ENCODE data around the gene PERCC1.

The PERCC1 gene

DNA sequence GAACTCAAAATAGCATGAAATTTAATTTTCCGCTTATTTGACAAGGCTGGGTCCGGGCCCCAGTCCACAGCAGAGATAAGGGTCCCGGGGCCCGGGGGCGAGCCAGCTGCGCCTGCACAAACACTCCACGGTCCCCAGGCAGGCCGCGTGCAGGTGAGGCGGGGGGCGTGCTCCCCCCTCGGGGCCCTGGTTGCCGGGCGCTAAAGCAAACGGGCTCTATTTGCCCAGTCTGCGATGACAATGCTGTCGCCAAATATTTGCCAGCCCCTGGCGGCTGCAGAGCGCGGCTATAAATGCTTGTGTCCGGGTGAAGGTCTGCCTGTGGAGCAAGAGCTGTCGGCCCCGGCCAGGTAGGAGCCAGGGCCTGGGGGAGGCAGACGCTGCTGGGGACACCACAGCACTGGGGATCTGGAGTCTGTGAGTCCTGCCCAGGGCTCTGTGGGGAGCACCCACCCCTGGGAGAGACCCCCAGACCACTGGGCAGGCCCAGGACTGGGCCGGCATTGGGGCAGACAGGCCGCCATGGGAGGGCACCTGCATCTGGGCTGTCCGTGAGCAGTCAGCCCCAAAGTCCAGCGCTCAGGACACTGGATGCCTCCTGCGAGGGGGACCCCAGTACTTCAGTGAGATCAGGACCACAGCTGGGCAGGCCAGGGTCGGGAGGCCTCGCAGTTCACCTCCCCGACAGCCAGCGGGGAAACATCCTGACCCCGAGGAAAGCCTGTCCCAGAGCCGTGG, at the start of gene PERCC1:
PERCC1 (plus strand) TSS at position 320 of the 738 bp plus-strand sequence. CDS start 1,516 bp downstream, outside the sequence.
- DNase-seq = peak; percentile 81 to 93

DNA sequence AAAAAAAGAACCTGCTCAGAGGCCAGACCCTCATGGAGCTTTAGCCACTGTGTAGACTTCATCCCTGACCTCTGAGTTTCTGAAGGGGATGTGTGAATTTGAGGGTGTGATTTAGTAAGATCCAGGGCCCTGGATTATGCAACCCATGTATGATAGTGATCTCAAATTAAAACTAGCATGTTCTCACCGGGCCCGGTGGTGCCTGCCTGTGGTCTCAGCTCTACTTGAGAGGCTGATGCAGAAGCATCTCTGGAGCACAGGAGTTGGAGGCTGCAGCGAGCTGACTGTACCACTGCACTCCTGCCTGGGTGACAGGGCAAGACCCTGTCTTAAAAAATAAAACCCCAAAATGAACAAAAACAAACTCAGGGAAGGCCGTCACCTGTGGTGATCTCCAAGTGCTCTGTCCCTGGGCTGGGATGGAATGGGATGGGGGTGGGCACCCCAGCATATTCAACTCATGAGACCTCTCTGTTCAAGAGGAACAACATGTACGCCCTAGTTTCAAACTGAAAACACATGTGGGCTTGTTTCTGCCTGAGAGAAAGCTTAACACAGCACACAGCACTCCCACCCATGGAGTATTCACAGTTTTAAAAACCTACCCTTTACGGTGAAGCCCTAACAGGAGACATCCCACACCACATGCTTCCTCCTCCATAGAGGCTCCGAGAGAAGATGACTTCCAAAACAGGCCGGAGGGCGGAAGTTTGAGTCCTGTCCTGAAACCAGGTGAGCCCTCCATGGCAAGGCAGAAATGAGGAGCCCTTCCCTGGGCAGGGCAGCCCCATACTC, 49.1 kb upstream of the PERCC1 start:
- no peak for DNase-seq

GRCh38 chr16:1383556-1383955, 47.3 kb upstream of the PERCC1 start:
- no peak for DNase-seq

DNA sequence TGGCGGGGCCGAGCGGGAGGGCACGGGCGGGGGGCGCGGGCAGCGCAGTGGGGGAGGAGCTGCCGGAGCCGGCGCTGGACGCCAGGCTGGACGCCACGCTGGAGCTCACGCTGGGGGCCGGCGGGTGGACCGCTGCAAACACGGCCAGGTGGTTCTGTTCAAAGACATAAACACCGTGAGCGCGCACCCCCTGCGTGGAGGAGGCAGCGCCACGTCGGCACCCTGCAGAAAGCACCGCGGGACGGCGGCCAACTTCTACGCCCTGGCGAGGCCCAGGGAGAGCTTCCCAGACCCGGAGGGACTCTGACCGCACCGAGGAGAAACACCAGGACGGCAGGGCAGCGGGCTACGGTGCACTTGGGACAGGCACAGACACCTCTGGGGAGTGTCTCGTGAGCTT, 45.6 kb upstream of the PERCC1 start:
- DNase-seq = peak in 1 of 2 experiments; percentile 25

- no peak for DNase-seq
Observed at GRCh38 chr16:1387331-1387730, 43.5 kb upstream of the PERCC1 start.

- DNase-seq = no peak
Observed at GRCh38 chr16:1389762-1390161, 41.1 kb upstream of the PERCC1 start.

DNA sequence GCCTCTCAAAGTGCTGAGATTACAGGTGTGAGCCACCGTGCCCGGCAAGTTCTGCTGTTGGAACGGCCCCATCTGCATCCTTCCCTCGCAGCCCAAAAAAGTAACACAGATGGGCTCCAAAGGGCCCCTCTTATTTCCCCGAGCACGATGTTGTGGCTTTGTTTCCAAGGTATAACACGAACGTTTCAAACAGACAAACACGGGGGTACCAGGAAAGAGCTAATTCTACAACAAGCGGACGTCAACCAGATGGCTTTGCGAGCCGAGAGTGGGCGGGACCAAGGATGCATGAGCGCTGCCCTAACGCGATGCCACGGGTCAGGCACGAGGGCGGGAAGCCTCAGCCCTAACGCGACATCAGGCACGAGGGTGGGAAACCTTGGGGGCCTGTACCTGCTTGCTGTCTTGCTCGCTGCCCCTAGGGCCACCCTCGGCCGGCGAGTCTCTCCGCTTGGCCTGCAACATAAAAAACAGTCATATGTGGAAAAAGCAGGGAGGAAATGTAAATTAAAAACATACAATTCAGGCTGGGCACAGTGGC, 40.6 kb upstream of the PERCC1 start:
- DNase-seq = no peak

GRCh38 chr16:1392826-1393225, 38.1 kb upstream of the PERCC1 start:
- no peak for DNase-seq

DNA sequence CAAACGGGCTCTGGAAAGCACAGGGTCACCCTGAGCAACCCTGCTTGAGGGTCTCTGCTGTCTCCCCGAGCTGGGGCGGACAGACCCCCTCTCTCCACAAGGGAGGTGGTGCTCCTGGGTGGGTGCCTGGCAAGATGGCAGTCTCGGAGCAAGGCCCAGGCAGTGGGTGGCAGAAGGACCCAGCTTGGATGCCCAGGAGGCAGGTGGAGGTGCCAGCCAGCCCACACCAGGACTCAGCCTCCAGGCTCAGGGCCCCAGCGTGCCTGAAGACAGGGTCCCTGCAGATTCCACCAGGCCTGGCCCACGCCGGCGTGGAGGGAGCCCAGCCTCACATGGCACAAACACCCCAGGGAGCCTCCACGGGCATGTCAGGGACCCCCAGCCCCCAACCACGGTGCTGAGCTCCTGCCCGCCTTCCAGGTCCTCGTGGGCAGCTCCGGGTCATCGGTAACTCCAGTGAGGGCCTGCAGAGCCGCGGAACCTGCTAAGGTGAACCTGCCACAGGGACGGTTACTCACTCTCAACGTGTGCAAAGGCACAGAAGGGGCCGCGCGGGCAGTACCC, 37.2 kb upstream of the PERCC1 start:
- no peak for DNase-seq

- DNase-seq = no peak
Observed at GRCh38 chr16:1394367-1394951, 36.4 kb upstream of the PERCC1 start.

DNA sequence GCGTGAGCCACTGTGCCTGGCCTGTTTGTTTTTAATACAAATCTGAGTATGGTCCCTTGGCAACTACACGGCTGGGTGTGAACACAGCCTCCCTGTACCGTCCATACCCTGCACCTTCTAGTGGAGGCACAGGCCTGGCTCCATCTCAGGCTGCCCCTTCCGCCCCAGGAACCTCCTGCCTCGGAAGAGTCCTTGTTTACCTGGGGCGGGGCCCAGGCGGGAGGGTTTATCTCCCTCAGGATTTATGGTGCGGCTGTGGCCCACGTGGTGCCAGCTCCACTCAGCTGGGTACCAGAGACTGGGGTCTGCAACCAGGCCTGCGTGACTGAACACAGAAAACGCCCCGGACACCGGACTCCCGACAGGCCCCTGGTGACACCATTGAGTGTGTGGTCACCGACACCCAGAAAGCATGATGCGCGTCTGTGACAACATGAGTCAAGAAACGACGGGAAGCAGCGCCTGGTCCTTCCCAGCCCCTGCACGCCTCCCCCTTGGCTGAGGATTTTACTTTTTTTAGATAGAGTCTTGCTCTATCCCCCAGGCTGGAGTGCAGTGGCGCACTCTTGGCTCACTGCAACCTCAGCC, 35.3 kb upstream of the PERCC1 start:
- no peak for DNase-seq

- no peak for DNase-seq
Observed at GRCh38 chr16:1397779-1398178, 33.1 kb upstream of the PERCC1 start.

GRCh38 chr16:1398351-1398750, 32.5 kb upstream of the PERCC1 start:
- DNase-seq = no peak

DNA sequence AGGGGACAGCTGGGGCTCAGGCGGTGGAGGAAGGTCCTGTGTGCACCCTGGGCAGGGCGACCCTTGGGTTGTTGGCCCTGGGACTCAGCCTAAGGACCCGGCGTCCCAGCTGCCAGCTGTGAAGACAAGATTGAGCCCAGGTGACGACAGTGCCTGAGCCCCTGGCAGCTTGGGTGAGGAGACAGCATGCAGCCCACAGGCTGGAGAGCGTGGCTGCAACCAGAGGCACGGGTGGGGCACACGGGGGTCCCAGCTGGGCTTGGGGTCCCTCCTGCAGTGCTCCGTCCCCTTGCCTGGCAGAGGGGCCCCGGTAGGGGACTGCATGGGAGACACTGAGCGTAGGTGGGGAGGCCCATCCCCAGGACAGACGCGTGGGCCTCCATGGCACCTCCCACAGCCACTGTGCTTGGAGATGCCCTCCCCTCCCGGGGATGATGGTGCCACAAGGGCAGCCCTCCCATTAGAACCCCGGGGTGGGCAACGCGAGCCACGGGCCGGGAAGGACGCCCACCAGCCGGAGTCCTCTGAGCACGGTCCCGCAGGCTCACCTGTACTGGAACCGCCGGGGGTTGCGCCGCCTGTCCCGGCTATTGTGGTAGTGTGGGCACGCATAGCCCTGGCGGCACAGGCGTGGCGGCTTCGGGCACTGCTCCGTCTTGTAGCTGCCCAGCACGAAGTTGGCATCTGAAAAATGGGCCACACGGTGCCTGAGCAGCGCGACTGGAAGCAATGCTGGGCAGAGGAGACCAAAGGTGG, 31.9 kb upstream of the PERCC1 start:
- no peak for DNase-seq

DNA sequence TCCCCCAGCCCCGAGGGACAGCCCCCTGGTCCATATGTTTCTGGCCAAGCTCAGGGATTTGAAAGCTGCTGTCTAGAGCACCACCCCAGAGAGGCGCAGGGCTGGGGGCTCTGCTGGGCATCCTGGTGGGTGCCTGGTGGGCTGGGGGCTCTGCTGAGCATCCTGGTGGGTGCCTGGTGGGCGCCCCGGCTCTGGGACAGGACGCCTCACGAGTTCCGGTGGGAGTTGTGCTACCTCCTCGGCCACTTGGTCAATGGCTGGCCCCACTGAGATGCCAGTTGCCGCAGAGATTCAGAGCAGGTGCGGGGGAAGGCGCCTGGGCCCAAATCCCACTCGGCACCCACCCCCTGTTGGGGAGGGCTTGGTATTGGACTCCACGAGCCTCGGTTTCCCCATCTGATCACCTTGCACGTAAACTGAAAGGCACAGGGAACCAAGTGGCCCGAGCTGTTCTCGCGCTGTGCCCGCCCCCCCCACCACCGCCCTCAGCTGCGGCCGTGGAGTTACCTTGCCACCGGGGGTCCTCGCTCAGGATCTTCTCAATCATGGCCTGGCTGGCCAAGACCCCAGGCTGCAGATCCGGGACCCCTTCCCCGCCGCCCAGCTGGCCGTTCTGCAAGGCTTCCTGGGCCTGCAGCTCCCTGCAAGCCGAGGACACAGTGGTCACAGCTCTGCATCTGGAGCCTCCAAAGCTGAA, 29.7 kb upstream of the PERCC1 start:
- no peak for DNase-seq

GRCh38 chr16:1401758-1402154, 29.1 kb upstream of the PERCC1 start:
- no peak for DNase-seq

DNA sequence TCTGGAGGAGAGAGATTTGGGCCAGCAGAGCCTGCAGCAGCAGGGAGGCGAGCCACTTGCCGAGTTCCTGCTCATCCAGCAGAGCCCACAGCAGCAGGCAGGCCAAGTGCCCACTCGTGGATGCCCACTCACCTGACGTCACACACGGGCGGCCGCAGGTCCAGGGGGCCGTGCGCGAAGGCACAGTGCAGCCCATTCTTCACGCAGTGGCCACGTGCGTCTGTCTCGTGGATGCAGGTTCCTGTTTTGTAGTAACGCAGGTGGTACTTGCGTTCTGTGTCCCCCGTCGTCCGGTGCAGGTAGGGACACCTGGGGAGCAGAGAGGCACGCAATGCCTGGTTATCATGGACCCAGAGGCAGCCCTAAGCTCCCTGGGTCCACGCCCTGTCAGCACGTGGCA, 27.8 kb upstream of the PERCC1 start:
- no peak for DNase-seq

DNA sequence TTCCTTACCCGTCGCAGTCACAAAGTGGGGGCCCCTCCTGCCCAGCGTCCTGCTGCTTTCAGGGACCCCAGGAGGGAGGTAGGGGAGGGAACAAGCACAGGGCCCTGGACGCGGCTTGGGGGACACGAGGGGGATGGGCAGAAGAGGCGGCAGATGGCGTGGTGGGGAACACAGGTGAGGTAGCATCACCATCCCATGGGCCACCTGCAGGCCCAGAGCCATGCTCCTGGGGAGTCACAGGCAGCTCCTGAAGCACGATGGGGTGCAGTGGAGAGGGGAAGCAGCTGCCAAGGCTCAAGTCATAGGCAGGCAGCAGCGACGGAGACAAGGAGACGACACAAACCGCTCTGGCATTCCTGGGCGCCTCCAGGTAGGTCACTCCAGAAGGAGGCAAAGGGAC, 27.1 kb upstream of the PERCC1 start:
- no peak for DNase-seq

- DNase-seq = no peak
Observed at GRCh38 chr16:1407753-1408152, 23.1 kb upstream of the PERCC1 start.

GRCh38 chr16:1408171-1408837, 22.6 kb upstream of the PERCC1 start:
- peak; percentile 78 to 84 for DNase-seq

GRCh38 chr16:1412847-1413246, 18.0 kb upstream of the PERCC1 start:
- no peak for DNase-seq

Measured in NCI-H2081 (cell line).